ENCODE results near the gene CLDN7. TPM values are rescaled to one million over a fixed set of nuclear protein-coding genes. Genes with fewer than 3 reads are reported as not detected.

The CLDN7 gene
- total RNA-seq, 4 donors from 2014 or later = 571 to 1,162 (median 940) TPM

DNA sequence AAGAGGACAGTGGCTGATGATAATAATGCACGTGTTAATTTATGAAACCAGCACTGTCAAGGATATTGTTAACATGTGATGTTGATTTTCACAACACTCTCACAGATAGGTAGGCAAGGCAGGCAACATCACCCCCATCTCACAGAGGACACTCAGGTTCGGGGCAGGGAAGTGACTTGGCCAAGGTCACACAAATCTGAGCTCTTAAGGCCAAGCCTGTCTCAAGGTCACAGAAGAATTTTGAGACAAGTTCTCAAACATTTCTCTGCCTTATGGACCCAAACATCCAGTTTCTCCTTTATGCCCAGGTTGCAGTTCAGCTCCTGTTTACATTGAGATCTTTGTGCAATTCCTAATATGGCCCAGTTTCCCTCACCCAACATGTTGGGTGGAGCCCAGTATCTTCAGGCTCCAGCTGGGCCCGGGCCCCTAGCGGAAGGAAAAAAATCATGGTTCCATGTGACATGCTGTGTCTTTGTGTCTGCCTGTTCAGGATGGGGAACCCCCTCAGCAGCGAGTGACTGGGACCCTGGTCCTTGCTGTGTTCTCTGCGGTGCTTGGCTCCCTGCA is 20.6 kb upstream of the CLDN7 start:
- H3K27me3 ChIP-seq = no peaks in the 10 kb centered on the region
- intact Hi-C loops (cut with DNase I; ENCODE audit: low total_unique reads) (no loop called here), in situ Hi-C loops (cut with MboI; ENCODE audit: low pct_ligation_motif_present in 1 of 4, low pct_unique_long_range_greater_than_20kb in 1 of 4, low sequenced_read_pairs in 3 of 4) (loop anchor here in 2 of 4 donors (25.0 kb wide), 1 partner anchor 246 kb away; the partner anchor contains the start of genes SLC16A11 (in 2 of the 2) and SLC16A13 (in 2 of the 2))
- WGBS, 2 donors (ENCODE audit: low coverage in 1 of 2) = 20 to 52% methylated on average over 1 to 6 of the region's 6 CpGs
- no peaks in the 10 kb centered on the region for H3K9me3 ChIP-seq
- TF ChIP-seq, protein P1, sequence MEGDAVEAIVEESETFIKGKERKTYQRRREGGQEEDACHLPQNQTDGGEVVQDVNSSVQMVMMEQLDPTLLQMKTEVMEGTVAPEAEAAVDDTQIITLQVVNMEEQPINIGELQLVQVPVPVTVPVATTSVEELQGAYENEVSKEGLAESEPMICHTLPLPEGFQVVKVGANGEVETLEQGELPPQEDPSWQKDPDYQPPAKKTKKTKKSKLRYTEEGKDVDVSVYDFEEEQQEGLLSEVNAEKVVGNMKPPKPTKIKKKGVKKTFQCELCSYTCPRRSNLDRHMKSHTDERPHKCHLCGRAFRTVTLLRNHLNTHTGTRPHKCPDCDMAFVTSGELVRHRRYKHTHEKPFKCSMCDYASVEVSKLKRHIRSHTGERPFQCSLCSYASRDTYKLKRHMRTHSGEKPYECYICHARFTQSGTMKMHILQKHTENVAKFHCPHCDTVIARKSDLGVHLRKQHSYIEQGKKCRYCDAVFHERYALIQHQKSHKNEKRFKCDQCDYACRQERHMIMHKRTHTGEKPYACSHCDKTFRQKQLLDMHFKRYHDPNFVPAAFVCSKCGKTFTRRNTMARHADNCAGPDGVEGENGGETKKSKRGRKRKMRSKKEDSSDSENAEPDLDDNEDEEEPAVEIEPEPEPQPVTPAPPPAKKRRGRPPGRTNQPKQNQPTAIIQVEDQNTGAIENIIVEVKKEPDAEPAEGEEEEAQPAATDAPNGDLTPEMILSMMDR (IDR thresholded peaks at IDR 0.05) = peak in 3 of 5 experiments; percentile 7 to 48 (median 33)
- TF ChIP-seq POLR2AphosphoS5 (IDR thresholded peaks at IDR 0.05) (no peak), POLR2A (IDR thresholded peaks at IDR 0.05) (no peak), EP300 (IDR thresholded peaks at IDR 0.05; ENCODE audit: low read depth) (no peak)
- DNase-seq = no peak
- H3K27ac ChIP-seq = peak overlapping the region; percentile 84 to 89 (median 86)
- no peaks in the 10 kb centered on the region for H3K36me3 ChIP-seq
- H3K4me3 ChIP-seq = peak overlapping the region in 3 of 4 donors; percentile 43 to 71 (median 54)
- peaks cover 12 to 42% (median 33%) of the 10 kb centered on the region in 4 donors for H3K4me1 ChIP-seq

DNA sequence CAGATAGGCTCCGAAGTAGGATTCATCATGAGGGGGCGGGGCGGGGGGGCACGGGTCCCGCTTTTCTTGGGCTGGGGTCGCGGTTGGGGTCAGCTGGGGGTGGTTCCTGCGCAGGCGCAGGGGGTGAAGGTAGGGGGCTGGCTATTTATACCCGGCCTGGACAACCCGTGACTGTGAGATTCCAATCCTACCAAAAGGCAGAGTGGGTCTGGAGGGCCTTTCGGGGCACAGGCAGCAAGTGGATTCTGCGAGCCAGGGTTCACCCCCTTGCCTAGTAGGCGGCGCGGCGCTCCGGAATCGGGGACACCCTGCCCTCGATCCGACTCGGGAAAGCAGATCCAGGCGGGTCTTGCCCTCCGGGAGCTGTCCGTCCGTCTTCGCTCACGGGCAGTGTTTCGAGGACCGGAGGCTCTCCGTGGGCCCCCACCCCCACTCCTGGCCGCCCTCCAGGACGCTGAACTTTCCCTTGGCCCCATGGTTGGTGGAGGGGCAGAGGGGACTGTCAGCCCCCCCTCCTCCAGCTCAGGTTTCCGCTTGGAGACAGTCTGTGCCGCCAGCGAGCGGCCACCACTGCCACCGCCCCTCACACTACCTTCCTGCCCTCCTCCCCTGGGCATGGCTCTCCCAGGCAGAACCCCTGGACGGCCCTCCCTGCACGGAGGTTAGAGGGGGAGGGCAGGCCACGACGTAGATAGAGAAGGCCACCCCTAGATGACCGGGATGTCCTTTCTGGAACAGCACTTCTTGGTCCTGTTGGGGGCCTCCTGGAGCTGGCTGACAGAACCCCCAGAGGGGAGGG is 19.9 kb upstream of the CLDN7 start:
- no peak for DNase-seq
- Histone ChIP-seq H3K27ac (peak overlapping the region; percentile 84 to 89 (median 86)), H3K9me3 (no peaks in the 10 kb centered on the region), H3K27me3 (no peaks in the 10 kb centered on the region), H3K4me1 (peaks cover 12 to 42% (median 33%) of the 10 kb centered on the region in 4 donors), H3K36me3 (no peaks in the 10 kb centered on the region), H3K4me3 (peak overlapping the region; percentile 41 to 71 (median 48))
- TF ChIP-seq EP300 (IDR thresholded peaks at IDR 0.05; ENCODE audit: low read depth) = no peak
- no peak for TF ChIP-seq POLR2A (IDR thresholded peaks at IDR 0.05)
- TF ChIP-seq POLR2AphosphoS5 (IDR thresholded peaks at IDR 0.05) = peak in 2 of 3 donors; percentile 9 to 21
- TF ChIP-seq, protein P1 (IDR thresholded peaks at IDR 0.05) = no peak
- intact Hi-C loops (cut with DNase I; ENCODE audit: low total_unique reads) = loop anchor here (2.0 kb wide), 1 partner anchor 15 kb away; no protein-coding TSS in a partner anchor
- in situ Hi-C loops (cut with MboI; ENCODE audit: low pct_ligation_motif_present in 1 of 4, low pct_unique_long_range_greater_than_20kb in 1 of 4, low sequenced_read_pairs in 3 of 4) = loop anchor here in 2 of 4 donors (25.0 kb wide), 1 partner anchor 245 kb away; the partner anchor contains the start of genes SLC16A11 (in 2 of the 2) and SLC16A13 (in 2 of the 2)
- WGBS, 2 donors (ENCODE audit: low coverage in 1 of 2) = 9% methylated on average over 43 of the region's 43 CpGs; no CpG with 5 or more reads in 1 of the 2 donors

DNA sequence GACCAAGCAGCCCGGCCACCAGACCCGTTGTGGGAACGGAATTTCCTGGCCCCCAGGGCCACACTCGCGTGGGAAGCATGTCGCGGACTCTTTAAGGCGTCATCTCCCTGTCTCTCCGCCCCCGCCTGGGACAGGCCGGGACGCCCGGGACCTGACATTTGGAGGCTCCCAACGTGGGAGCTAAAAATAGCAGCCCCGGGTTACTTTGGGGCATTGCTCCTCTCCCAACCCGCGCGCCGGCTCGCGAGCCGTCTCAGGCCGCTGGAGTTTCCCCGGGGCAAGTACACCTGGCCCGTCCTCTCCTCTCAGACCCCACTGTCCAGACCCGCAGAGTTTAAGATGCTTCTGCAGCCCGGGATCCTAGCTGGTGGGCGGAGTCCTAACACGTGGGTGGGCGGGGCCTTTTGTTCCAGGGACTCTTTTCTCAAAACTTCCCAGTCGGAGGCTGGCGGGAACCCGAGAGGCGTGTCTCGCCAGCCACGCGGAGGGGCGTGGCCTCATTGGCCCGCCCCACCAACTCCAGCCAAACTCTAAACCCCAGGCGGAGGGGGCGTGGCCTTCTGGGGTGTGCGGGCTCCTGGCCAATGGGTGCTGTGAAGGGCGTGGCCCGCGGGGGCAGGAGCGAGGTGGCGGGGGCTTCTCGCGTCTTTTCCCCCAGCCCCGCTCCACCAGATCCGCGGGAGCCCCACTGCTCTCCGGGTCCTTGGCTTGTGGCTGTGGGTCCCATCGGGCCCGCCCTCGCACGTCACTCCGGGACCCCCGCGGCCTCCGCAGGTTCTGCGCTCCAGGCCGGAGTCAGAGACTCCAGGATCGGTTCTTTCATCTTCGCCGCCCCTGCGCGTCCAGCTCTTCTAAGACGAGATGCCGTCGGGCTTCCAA is 19.0 kb upstream of the CLDN7 start, which contains the start of gene SLC2A4:
TSS of gene SLC2A4 (plus strand) at position 645 of the 879 bp plus-strand sequence. CDS start at position 862, 217 bp downstream.
- H3K9me3 ChIP-seq = no peaks in the 10 kb centered on the region
- H3K27me3 ChIP-seq = no peaks in the 10 kb centered on the region
- H3K4me3 ChIP-seq = peak within 1 kb of the TSS; percentile 41 to 71 (median 48)
- H3K27ac ChIP-seq = peak within 1 kb of the TSS; percentile 84 to 89 (median 86)
- no peaks in the 10 kb centered on the region for H3K36me3 ChIP-seq
- in situ Hi-C loops (cut with MboI; ENCODE audit: low pct_ligation_motif_present in 1 of 4, low pct_unique_long_range_greater_than_20kb in 1 of 4, low sequenced_read_pairs in 3 of 4) = loop anchor here in 2 of 4 donors (25.0 kb wide), 1 partner anchor 244 kb away; the partner anchor contains the start of genes SLC16A11 (in 2 of the 2) and SLC16A13 (in 2 of the 2)
- H3K4me1 ChIP-seq = peaks cover 12 to 42% (median 33%) of the 10 kb centered on the region in 4 donors
- intact Hi-C loops (cut with DNase I; ENCODE audit: low total_unique reads) = loop anchor here (2.0 kb wide), 1 partner anchor 15 kb away; no protein-coding TSS in a partner anchor
- TF ChIP-seq POLR2A (IDR thresholded peaks at IDR 0.05) (peak; percentile 54), POLR2AphosphoS5 (IDR thresholded peaks at IDR 0.05) (peak; percentile 57 to 73 (median 59)), EP300 (IDR thresholded peaks at IDR 0.05; ENCODE audit: low read depth) (no peak)
- 0 to 10% methylated on average over 2 to 61 of the region's 71 CpGs for WGBS, 2 donors (ENCODE audit: low coverage in 1 of 2)
- peak; percentile 97 for DNase-seq
